ENCODE results near the gene PCNP. TPM values are rescaled to one million over a fixed set of nuclear protein-coding genes. Genes with fewer than 3 reads are reported as not detected.

Gene PCNP
- total and polyA plus RNA-seq, 2 donors from 2014 or later, result 63.3 to 148 TPM

GRCh38 chr3:101527906-101528305, 46.1 kb upstream of the PCNP start:
- FAIRE-seq, result no peak
- intact Hi-C loops (cut with DNase I), result no loop called here
- Histone ChIP-seq H3K4me1 (ENCODE audit: control insufficient read depth in 2 of 3, insufficient read depth in 2 of 3, low read depth in 1 of 3, low read length in 3 of 3) (no peaks in the 10 kb centered on the region), H3K27me3 (ENCODE audit: control insufficient read depth, insufficient read depth, low read length) (no peaks in the 10 kb centered on the region), H3K36me3 (ENCODE audit: control insufficient read depth in 2 of 3, insufficient read depth in 3 of 3, low read length in 3 of 3) (no peaks in the 10 kb centered on the region), H3K27ac (ENCODE audit: low read depth in 2 of 2, low read length in 2 of 2) (no peak overlapping the region), H3K9ac (ENCODE audit: low read length in 3 of 3) (no peak overlapping the region), H3K9me3 (ENCODE audit: control insufficient read depth in 2 of 3, insufficient read depth in 1 of 3, low read length in 3 of 3) (peaks cover 0 to 3% (median 0%) of the 10 kb centered on the region in 3 donors), H3K4me3 (ENCODE audit: low read length in 3 of 3) (no peak overlapping the region)
- no peak for TF ChIP-seq CTCF (IDR thresholded peaks at IDR 0.05; ENCODE audit: borderline replicate concordance, extremely low read depth, insufficient read depth)
- DNase-seq, result no peak

- FAIRE-seq (no peak), DNase-seq (no peak)
- TF ChIP-seq CTCF (IDR thresholded peaks at IDR 0.05; ENCODE audit: borderline replicate concordance, extremely low read depth, insufficient read depth), result no peak
- H3K4me3 ChIP-seq (ENCODE audit: low read length in 3 of 3), result no peak overlapping the region
- peaks cover 0 to 3% (median 0%) of the 10 kb centered on the region in 3 donors for H3K9me3 ChIP-seq (ENCODE audit: control insufficient read depth in 2 of 3, insufficient read depth in 1 of 3, low read length in 3 of 3)
- H3K9ac ChIP-seq (ENCODE audit: low read length in 3 of 3), result no peak overlapping the region
- no peaks in the 10 kb centered on the region for H3K4me1 ChIP-seq (ENCODE audit: control insufficient read depth in 2 of 3, insufficient read depth in 2 of 3, low read depth in 1 of 3, low read length in 3 of 3)
- intact Hi-C loops (cut with DNase I), result no loop called here
- no peaks in the 10 kb centered on the region for H3K36me3 ChIP-seq (ENCODE audit: control insufficient read depth in 2 of 3, insufficient read depth in 3 of 3, low read length in 3 of 3)
- no peaks in the 10 kb centered on the region for H3K27me3 ChIP-seq (ENCODE audit: control insufficient read depth, insufficient read depth, low read length)
- H3K27ac ChIP-seq (ENCODE audit: low read depth in 2 of 2, low read length in 2 of 2), result no peak overlapping the region
These were observed 43.9 kb upstream of the PCNP start for GRCh38 chr3:101529816-101530685.

- no peak for DNase-seq
- Histone ChIP-seq H3K36me3 (ENCODE audit: control insufficient read depth in 2 of 3, insufficient read depth in 3 of 3, low read length in 3 of 3) (no peaks in the 10 kb centered on the region), H3K27ac (ENCODE audit: low read depth in 2 of 2, low read length in 2 of 2) (no peak overlapping the region), H3K4me3 (ENCODE audit: low read length in 3 of 3) (no peak overlapping the region), H3K9ac (ENCODE audit: low read length in 3 of 3) (no peak overlapping the region), H3K27me3 (ENCODE audit: control insufficient read depth, insufficient read depth, low read length) (no peaks in the 10 kb centered on the region), H3K9me3 (ENCODE audit: control insufficient read depth in 2 of 3, insufficient read depth in 1 of 3, low read length in 3 of 3) (peaks cover 0 to 3% (median 0%) of the 10 kb centered on the region in 3 donors), H3K4me1 (ENCODE audit: control insufficient read depth in 2 of 3, insufficient read depth in 2 of 3, low read depth in 1 of 3, low read length in 3 of 3) (no peaks in the 10 kb centered on the region)
- intact Hi-C loops (cut with DNase I), result no loop called here
- no peak for FAIRE-seq
- no peak for TF ChIP-seq CTCF (IDR thresholded peaks at IDR 0.05; ENCODE audit: borderline replicate concordance, extremely low read depth, insufficient read depth)
These were observed 43.3 kb upstream of the PCNP start for GRCh38 chr3:101530686-101531047.

Data from kidney (tissue), 14 donors.